Neural cell (in vitro differentiated cells): ENCODE results near the gene IER3. TPM values are rescaled to one million over a fixed set of nuclear protein-coding genes. Genes with fewer than 3 reads are reported as not detected.

Experiments
- H2AFZ ChIP-seq: fragments of 200-600, 300-800 bp; sonication (generic), shearing (Covaris generic); 2 replicates; pipeline ENCODE4 v1.6.0; 2014; ENCODE audit warnings: low read depth, mild to moderate bottlenecking, antibody characterized with exemption, low read length, moderate library complexity
- H3F3A ChIP-seq: fragments of 200-600 bp; shearing (Covaris generic); 2 replicates; pipeline ENCODE4 v1.6.1; 2016; ENCODE audit warnings: mild to moderate bottlenecking, moderate library complexity, mixed read lengths, antibody characterized with exemption, low read length; ENCODE audit not compliant: insufficient read depth, poor library complexity, severe bottlenecking
- H3K27ac ChIP-seq: fragments of 200-600, 300-800 bp; sonication (generic), shearing (Covaris generic); 2 replicates; pipeline ENCODE4 v1.5.1; 2014; ENCODE audit warnings: mild to moderate bottlenecking, low read length, moderate library complexity
- H3K27me3 ChIP-seq: fragments of 300-800, 200-600 bp; sonication (generic), shearing (Covaris generic); 2 replicates; pipeline ENCODE4 v1.6.0; 2014; ENCODE audit warnings: mild to moderate bottlenecking, low read depth, low read length, moderate library complexity; ENCODE audit not compliant: insufficient read depth
- H3K36me3 ChIP-seq: fragments of 300-800, 200-600 bp; sonication (generic), shearing (Covaris generic); 2 replicates; pipeline ENCODE4 v1.5.1; 2014; ENCODE audit warnings: mild to moderate bottlenecking, antibody characterized with exemption, low read length, moderate library complexity; ENCODE audit not compliant: insufficient read depth
- H3K4me2 ChIP-seq: fragments of 300-800, 200-600 bp; sonication (generic), shearing (Covaris generic); 2 replicates; pipeline ENCODE4 v1.6.0; 2014; ENCODE audit warnings: mild to moderate bottlenecking, low read length
- H3K4me3 ChIP-seq: fragments of 300-800, 200-600 bp; sonication (generic), shearing (Covaris generic); 2 replicates; pipeline ENCODE4 v1.5.1; 2014; ENCODE audit warnings: mild to moderate bottlenecking, low read length, moderate library complexity
- H3K79me2 ChIP-seq: fragments of 200-600 bp; shearing (Covaris generic); replicated peaks from 2 replicates; pipeline ENCODE4 v1.6.0; 2014; ENCODE audit warnings: mild to moderate bottlenecking, low read length, moderate library complexity; ENCODE audit not compliant: insufficient read depth
- H3K9ac ChIP-seq: fragments of 300-800, 200-600 bp; sonication (generic), shearing (Covaris generic); 2 replicates; pipeline ENCODE4 v1.6.1; 2016; ENCODE audit warnings: mild to moderate bottlenecking, low read length, mixed read lengths
- H3K9me2 ChIP-seq: fragments of 200-600 bp; shearing (Covaris generic); 2 replicates; pipeline ENCODE4 v1.6.1; 2016; ENCODE audit warnings: mild to moderate bottlenecking, low read length, mixed read lengths; ENCODE audit not compliant: insufficient read depth
- H3K9me3 ChIP-seq: fragments of 200-600, 300-800 bp; sonication (generic), shearing (Covaris generic); 2 replicates; pipeline ENCODE4 v1.6.1; 2016; ENCODE audit warnings: mild to moderate bottlenecking, mixed run types, low read length, moderate library complexity, mixed read lengths
- H4K20me1 ChIP-seq: fragments of 200-600 bp; shearing (Covaris generic); 2 replicates; pipeline ENCODE4 v1.6.1; 2016; ENCODE audit warnings: mild to moderate bottlenecking, mixed run types; ENCODE audit not compliant: insufficient read depth
- EP300 ChIP-seq: fragments of 450-650 bp; conservative IDR thresholded peaks from 2 replicates; pipeline ENCODE4 v1.6.1; 2014; ENCODE audit warnings: antibody characterized with exemption, mild to moderate bottlenecking, moderate library complexity; ENCODE audit not compliant: poor library complexity, severe bottlenecking
- EZH2 ChIP-seq: fragments of 200-600, 300-800 bp; shearing (Covaris generic), sonication (generic); IDR thresholded peaks from 2 replicates; pipeline ENCODE4 v1.6.1; 2014; ENCODE audit warnings: antibody characterized with exemption, low read length, borderline replicate concordance, mild to moderate bottlenecking; ENCODE audit not compliant: insufficient read depth, poor library complexity, severe bottlenecking
- MXI1 ChIP-seq: fragments of 450-650 bp; conservative IDR thresholded peaks from 2 replicates; pipeline ENCODE4 v1.6.1; 2014; ENCODE audit warnings: antibody characterized with exemption, mild to moderate bottlenecking; ENCODE audit not compliant: poor library complexity, severe bottlenecking
- POLR2AphosphoS5 ChIP-seq: IDR thresholded peaks from 2 replicates; pipeline ENCODE4 v1.6.1; 2012
- RAD21 ChIP-seq: fragments of 450-650 bp; conservative IDR thresholded peaks from 2 replicates; pipeline ENCODE4 v1.6.1; 2014; ENCODE audit warnings: antibody characterized with exemption, mild to moderate bottlenecking, moderate library complexity
- SMC3 ChIP-seq: fragments of 450-650 bp; conservative IDR thresholded peaks from 2 replicates; pipeline ENCODE4 v1.6.1; 2014; ENCODE audit warnings: antibody characterized with exemption, mild to moderate bottlenecking, moderate library complexity; ENCODE audit not compliant: poor library complexity
- TAF1 ChIP-seq: IDR thresholded peaks from 2 replicates; pipeline ENCODE4 v1.6.1; 2012; ENCODE audit warnings: low read depth
- polyA plus RNA-seq: library from polyadenylated mRNA; depleted of rRNA; stranded (reverse); fragments of >200 nt; gene quantifications from 2 replicates; pipeline ENCODE4 v1.2.3, GENCODE V29; 2014
- TF ChIP-seq, protein P1 (sequence below): fragments of 450-650 bp; IDR thresholded peaks from 2 replicates; pipeline ENCODE4 v1.5.1; 2014; ENCODE audit warnings: antibody characterized with exemption, mild to moderate bottlenecking, moderate library complexity; ENCODE audit not compliant: poor library complexity, severe bottlenecking
- TF ChIP-seq, protein P2 (sequence below): IDR thresholded peaks from 2 replicates; pipeline ENCODE4 v1.6.1; 2012; ENCODE audit warnings: borderline replicate concordance

The IER3 gene
- polyA plus RNA-seq, 1 donor from 2014 or later: 3.0 TPM

DNA sequence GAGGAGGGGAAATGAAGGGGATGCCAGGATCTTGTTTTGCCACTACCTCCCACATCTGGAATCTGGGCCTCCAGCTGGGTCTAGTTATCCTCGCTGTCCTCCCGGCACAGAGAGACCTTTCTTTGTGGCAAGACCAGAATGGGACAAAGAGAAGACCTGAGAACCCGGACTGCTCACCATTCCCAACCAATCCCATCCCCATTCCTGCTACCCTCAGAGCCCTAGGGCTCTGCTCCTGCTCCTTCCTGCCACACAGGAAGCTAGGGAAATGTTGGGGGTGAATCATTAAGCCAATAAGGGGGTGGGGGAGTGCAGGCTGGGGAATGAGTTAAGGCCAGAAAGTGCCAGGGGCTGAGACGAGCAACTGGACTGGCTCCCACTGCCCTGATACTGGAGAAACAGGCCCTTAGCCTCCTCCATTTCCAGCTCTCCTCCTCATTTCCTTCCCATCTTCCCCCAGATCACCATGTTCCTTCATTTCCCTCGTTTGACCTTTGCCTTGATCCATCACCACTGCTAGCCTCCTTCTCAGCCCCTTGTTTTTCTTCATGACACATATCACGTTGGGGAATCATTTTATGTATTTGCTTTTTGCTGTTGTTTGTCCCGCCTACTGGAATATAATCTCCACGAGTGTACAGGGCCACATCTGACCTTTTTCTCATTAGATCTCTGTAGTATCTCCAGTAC is 4.6 kb upstream of the IER3 start:
- H2AFZ ChIP-seq: no peak overlapping the region
- no peaks in the 10 kb centered on the region for H3K9me3 ChIP-seq
- no peaks in the 10 kb centered on the region for H3K9me2 ChIP-seq
- H4K20me1 ChIP-seq: no peaks in the 10 kb centered on the region
- H3K9ac ChIP-seq: no peak overlapping the region
- no peak overlapping the region for H3K4me3 ChIP-seq
- H3K27ac ChIP-seq: no peak overlapping the region
- peaks cover 11% of the 10 kb centered on the region for H3K27me3 ChIP-seq
- no peaks in the 10 kb centered on the region for H3F3A ChIP-seq
- H3K4me2 ChIP-seq: no peak overlapping the region
- no peak for TF ChIP-seq EP300
- no peak for TF ChIP-seq EZH2
- TF ChIP-seq POLR2AphosphoS5: no peak
- TF ChIP-seq RAD21: no peak
- no peak for TF ChIP-seq TAF1
- TF ChIP-seq SMC3: no peak
- TF ChIP-seq, protein P1, sequence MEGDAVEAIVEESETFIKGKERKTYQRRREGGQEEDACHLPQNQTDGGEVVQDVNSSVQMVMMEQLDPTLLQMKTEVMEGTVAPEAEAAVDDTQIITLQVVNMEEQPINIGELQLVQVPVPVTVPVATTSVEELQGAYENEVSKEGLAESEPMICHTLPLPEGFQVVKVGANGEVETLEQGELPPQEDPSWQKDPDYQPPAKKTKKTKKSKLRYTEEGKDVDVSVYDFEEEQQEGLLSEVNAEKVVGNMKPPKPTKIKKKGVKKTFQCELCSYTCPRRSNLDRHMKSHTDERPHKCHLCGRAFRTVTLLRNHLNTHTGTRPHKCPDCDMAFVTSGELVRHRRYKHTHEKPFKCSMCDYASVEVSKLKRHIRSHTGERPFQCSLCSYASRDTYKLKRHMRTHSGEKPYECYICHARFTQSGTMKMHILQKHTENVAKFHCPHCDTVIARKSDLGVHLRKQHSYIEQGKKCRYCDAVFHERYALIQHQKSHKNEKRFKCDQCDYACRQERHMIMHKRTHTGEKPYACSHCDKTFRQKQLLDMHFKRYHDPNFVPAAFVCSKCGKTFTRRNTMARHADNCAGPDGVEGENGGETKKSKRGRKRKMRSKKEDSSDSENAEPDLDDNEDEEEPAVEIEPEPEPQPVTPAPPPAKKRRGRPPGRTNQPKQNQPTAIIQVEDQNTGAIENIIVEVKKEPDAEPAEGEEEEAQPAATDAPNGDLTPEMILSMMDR: no peak
- TF ChIP-seq, protein P2, sequence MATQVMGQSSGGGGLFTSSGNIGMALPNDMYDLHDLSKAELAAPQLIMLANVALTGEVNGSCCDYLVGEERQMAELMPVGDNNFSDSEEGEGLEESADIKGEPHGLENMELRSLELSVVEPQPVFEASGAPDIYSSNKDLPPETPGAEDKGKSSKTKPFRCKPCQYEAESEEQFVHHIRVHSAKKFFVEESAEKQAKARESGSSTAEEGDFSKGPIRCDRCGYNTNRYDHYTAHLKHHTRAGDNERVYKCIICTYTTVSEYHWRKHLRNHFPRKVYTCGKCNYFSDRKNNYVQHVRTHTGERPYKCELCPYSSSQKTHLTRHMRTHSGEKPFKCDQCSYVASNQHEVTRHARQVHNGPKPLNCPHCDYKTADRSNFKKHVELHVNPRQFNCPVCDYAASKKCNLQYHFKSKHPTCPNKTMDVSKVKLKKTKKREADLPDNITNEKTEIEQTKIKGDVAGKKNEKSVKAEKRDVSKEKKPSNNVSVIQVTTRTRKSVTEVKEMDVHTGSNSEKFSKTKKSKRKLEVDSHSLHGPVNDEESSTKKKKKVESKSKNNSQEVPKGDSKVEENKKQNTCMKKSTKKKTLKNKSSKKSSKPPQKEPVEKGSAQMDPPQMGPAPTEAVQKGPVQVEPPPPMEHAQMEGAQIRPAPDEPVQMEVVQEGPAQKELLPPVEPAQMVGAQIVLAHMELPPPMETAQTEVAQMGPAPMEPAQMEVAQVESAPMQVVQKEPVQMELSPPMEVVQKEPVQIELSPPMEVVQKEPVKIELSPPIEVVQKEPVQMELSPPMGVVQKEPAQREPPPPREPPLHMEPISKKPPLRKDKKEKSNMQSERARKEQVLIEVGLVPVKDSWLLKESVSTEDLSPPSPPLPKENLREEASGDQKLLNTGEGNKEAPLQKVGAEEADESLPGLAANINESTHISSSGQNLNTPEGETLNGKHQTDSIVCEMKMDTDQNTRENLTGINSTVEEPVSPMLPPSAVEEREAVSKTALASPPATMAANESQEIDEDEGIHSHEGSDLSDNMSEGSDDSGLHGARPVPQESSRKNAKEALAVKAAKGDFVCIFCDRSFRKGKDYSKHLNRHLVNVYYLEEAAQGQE: no peak
- TF ChIP-seq MXI1: no peak
- no peaks in the 10 kb centered on the region for H3K36me3 ChIP-seq
- H3K79me2 ChIP-seq: no peaks in the 10 kb centered on the region

DNA sequence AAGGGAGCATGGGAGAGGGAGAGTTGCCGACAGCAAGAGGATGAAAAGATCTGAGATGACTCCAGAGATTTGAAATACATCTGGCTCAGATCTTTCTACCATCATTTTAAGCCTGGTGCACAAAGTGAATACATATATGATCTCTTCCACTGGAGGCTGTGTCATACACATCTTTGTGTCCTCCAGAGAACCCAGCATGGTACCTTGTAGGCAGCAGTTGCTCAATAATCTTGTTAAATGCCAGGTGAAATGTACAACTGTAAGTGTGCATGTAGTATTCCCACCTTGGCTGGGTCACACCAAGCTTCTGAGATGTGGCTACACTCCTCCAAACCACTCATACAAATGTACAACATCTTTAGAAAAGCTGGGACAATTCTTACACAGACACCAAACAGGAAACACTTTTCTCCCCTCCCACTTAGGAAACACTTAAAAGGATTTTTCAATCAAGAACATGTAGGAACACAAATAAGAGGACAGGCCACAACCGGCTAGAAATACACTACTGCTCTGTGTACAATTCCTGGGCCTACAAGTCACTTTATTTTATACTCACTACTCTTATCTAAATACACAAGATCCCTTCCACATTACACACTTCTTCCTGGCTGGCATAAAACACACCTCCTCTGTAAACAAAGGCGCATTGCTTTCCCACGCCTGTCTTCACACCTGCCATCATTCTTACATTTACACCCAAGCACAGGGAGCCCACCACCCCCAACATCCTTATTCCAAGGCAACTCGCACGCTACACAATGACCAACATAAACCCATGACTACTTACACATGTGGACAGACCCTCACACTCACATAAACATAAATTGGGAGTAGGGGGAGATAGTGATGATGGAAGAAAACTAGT is 3.8 kb upstream of the IER3 start:
- no peak overlapping the region for H3K27ac ChIP-seq

More for the DNA sequence above, 3.8 kb upstream of the IER3 start:
- Histone ChIP-seq H3K9me2 (no peaks in the 10 kb centered on the region), H3F3A (no peaks in the 10 kb centered on the region), H2AFZ (no peak overlapping the region), H3K4me3 (no peak overlapping the region), H4K20me1 (no peaks in the 10 kb centered on the region), H3K36me3 (no peaks in the 10 kb centered on the region), H3K9ac (no peak overlapping the region), H3K27me3 (peaks cover 19% of the 10 kb centered on the region), H3K4me2 (no peak overlapping the region), H3K79me2 (no peaks in the 10 kb centered on the region), H3K9me3 (no peaks in the 10 kb centered on the region)
- TF ChIP-seq EP300: no peak
- TF ChIP-seq SMC3: no peak
- TF ChIP-seq, protein P2: no peak
- no peak for TF ChIP-seq TAF1
- TF ChIP-seq, protein P1: no peak
- TF ChIP-seq POLR2AphosphoS5: no peak
- TF ChIP-seq MXI1: no peak
- no peak for TF ChIP-seq EZH2
- TF ChIP-seq RAD21: no peak
